Stimulated activated naive CD8-positive, alpha-beta T cell treated with anti-CD3 and anti-CD28 coated beads, Interleukin-15, Interleukin-2, amounts not matched to agents 100 ng/mL and 50 ng/mL, for 24 hours (primary cell): ENCODE measurements around the gene CCDC40.

Source experiments
- H3K27ac Mint-ChIP-seq: one replicate; pipeline ENCODE4 v1.8.0; 2021; ENCODE audit warnings: mild to moderate bottlenecking, mixed read lengths
- H3K27me3 Mint-ChIP-seq: one replicate; pipeline ENCODE4 v1.8.0; 2021; ENCODE audit warnings: mixed read lengths
- H3K36me3 Mint-ChIP-seq: one replicate; pipeline ENCODE4 v1.8.0; 2021; ENCODE audit warnings: low read depth, mixed read lengths
- H3K4me1 Mint-ChIP-seq: one replicate; pipeline ENCODE4 v1.8.0; 2021; ENCODE audit warnings: low read depth, mixed read lengths
- H3K4me3 Mint-ChIP-seq: one replicate; pipeline ENCODE4 v1.8.0; 2021; ENCODE audit warnings: mild to moderate bottlenecking, mixed read lengths
- H3K9me3 Mint-ChIP-seq: one replicate; pipeline ENCODE4 v1.8.0; 2021; ENCODE audit warnings: mixed read lengths

CCDC40 gene, protein sequence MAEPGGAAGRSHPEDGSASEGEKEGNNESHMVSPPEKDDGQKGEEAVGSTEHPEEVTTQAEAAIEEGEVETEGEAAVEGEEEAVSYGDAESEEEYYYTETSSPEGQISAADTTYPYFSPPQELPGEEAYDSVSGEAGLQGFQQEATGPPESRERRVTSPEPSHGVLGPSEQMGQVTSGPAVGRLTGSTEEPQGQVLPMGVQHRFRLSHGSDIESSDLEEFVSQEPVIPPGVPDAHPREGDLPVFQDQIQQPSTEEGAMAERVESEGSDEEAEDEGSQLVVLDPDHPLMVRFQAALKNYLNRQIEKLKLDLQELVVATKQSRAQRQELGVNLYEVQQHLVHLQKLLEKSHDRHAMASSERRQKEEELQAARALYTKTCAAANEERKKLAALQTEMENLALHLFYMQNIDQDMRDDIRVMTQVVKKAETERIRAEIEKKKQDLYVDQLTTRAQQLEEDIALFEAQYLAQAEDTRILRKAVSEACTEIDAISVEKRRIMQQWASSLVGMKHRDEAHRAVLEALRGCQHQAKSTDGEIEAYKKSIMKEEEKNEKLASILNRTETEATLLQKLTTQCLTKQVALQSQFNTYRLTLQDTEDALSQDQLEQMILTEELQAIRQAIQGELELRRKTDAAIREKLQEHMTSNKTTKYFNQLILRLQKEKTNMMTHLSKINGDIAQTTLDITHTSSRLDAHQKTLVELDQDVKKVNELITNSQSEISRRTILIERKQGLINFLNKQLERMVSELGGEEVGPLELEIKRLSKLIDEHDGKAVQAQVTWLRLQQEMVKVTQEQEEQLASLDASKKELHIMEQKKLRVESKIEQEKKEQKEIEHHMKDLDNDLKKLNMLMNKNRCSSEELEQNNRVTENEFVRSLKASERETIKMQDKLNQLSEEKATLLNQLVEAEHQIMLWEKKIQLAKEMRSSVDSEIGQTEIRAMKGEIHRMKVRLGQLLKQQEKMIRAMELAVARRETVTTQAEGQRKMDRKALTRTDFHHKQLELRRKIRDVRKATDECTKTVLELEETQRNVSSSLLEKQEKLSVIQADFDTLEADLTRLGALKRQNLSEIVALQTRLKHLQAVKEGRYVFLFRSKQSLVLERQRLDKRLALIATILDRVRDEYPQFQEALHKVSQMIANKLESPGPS

DNA sequence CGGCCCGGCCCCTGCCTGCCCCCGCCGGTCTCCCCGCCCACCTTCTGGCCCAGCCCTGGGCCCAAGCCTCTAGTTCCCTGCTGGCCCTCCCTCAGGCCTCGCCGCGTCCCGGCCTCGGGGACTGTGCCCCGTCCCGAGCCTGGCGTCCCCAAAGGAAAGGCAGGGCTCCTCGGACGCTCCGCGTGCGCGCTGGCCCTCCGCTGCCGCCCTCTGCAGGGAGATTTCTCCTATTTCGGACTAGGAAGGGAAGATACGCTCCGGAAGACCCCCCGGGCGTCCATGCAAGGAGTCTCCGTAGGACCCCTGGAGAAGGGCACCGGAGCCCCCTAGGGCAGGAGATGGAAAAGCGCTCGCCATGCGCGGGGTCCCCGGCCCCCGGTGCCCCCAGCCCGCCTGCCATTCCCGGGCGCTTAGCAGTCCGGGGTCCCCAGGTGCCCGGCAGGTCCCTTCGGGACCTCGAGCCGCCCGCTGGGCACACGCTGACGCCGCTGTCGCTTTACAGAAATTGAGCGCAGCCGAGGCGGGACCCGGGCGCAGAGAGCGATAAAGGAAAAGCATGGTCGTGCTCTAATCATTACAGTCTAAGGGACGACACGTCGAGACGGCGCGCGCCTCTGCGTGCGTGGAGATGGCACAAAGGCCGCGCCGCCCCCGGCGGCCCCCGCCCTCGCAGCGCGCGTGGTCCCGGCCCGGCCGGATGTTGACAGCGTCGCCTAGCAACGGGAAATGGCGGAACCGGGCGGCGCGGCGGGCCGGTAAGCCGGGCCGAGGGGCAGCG lies at the start of gene CCDC40:
CCDC40 (plus strand) TSS at position 706 of the 778 bp plus-strand sequence; CDS start at position 727, 21 bp downstream.
- Mint-ChIP-seq H3K9me3 (no peaks in the 10 kb centered on the region), H3K36me3 (no peaks in the 10 kb centered on the region), H3K4me3 (peak within 1 kb of the TSS; percentile 81), H3K4me1 (peaks cover 18% of the 10 kb centered on the region), H3K27ac (peak within 1 kb of the TSS; percentile 76), H3K27me3 (peaks cover 7% of the 10 kb centered on the region)

DNA sequence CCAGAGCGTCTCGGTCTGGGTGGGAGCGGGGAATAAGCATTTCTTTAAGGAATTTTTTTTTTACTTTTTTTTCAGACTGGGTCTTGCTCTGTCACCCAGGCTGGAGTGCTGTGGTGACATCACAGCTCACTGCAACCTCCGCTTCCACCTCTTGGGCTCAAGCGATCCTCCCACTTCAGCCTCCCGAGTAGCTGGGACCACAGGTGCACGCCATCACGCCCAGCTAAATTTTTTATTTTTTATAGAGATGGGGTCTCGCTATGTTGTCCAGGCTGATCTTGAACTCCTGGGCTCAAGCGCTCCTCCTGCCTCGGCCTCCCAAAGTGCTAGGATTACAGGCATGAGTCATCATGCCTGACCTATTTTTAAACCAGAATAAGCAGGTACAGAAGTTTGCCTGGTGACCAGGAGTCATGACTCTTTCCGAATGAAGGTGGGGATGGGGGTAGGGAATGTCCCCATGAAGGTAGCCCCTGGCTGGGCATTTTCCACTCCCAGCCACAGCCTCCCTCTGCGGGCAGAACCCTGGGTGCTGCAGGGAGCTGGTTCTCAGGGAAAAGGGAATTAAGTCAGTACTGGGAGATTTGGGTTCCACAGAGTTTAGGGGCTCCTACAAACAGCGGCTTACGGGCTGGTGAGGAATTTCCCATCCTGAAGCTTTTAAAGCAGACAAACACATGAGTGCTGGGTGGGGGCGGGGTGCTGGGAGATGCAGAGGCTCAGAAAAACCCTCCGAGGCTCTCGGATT lies 49.1 kb upstream of the CCDC40 start:
- no peaks in the 10 kb centered on the region for H3K27me3 Mint-ChIP-seq
- peaks cover 24% of the 10 kb centered on the region for H3K4me1 Mint-ChIP-seq
- no peaks in the 10 kb centered on the region for H3K36me3 Mint-ChIP-seq
- no peaks in the 10 kb centered on the region for H3K9me3 Mint-ChIP-seq
- no peak overlapping the region for H3K27ac Mint-ChIP-seq
- H3K4me3 Mint-ChIP-seq = no peak overlapping the region

DNA sequence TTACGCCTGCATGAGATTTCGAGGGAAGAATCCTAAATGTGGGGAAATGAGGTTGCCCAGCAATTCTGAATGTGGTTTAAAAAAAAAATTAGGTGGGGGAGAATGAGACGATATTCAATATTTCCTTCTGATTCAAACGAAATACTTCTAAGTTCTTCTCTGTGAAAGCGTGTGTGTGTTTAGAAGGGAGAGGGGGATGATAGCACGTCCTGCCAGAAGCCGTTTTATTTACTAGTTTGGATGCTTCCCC lies 48.6 kb upstream of the CCDC40 start:
- H3K36me3 Mint-ChIP-seq = no peaks in the 10 kb centered on the region
- H3K4me1 Mint-ChIP-seq = peaks cover 29% of the 10 kb centered on the region
- H3K4me3 Mint-ChIP-seq = no peak overlapping the region
- H3K9me3 Mint-ChIP-seq = no peaks in the 10 kb centered on the region
- H3K27ac Mint-ChIP-seq = no peak overlapping the region
- no peaks in the 10 kb centered on the region for H3K27me3 Mint-ChIP-seq

DNA sequence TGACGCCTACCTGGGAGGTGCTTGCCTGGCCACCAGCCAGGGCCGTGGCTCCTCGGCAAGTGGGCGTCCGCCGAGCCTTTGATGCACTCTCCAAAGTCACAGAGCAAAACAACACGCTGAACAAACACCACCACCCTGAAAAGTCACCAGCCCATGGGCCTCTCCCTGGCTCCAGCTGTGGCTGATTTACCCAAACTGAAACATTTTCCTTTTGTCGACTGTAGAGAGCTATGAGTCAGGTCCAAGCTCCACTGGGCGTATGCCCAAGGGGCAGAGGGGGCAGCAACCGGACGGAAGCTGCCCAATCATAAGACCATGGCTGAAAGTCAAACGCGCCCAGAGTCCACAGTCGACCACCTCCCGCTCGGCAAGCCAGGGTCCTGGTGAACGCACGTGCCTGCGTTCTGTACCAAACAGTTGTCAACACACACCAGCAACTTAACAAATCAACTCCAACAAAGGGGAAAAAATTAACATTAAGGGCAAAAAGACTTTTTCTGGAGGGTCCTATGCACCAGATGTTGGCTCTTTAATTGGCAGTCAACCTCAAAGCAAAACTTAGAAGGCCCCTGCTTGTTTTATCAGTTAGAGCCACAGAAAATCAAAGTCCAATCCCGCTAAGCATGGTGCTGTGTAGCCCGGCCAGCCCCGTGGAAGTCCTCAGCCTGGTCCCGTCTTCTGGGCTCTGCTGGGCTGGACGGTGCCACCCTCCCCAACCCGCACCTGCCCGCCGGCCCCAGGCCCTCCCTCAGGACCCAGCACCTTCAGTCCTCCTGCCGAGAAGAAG lies 48.1 kb upstream of the CCDC40 start:
- Mint-ChIP-seq H3K9me3 (no peaks in the 10 kb centered on the region), H3K4me1 (peaks cover 34% of the 10 kb centered on the region), H3K36me3 (no peaks in the 10 kb centered on the region), H3K4me3 (no peak overlapping the region), H3K27me3 (no peaks in the 10 kb centered on the region), H3K27ac (no peak overlapping the region)

DNA sequence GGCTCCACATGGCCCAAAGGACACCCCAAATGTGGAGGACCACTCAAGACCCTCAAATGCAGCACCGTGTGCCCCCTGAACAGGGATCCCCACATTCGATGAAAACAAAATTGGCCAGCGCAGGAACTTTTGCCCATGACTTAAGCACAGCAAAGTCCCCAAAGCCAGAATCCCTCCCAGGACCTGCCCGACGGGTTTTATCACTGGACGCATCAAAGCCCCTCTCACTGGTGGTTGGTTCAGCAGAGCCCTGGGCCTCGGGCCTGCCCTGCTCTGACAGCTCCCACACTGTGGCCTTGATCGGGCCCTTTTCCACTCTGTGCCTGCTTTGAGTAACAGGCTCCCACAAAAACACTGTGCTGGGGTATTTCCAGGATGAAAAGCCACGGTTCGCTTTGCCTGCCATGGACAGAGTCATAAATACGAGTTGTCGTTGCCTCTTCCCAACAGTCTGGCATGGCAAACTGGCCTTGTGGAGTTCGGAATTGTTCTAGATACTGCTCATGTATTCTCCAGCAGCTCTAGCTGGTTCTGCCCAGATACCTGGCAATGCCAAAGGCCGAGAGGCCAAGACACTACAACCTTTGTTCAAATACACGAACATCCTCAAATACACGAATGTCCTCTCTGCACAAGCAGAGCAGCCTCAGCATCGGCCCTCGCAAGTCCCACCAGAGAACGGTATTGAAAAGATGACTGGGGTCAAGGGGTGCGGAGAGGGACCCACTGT lies 47.2 kb upstream of the CCDC40 start:
- H3K4me1 Mint-ChIP-seq = peaks cover 43% of the 10 kb centered on the region
- no peaks in the 10 kb centered on the region for H3K27me3 Mint-ChIP-seq

DNA sequence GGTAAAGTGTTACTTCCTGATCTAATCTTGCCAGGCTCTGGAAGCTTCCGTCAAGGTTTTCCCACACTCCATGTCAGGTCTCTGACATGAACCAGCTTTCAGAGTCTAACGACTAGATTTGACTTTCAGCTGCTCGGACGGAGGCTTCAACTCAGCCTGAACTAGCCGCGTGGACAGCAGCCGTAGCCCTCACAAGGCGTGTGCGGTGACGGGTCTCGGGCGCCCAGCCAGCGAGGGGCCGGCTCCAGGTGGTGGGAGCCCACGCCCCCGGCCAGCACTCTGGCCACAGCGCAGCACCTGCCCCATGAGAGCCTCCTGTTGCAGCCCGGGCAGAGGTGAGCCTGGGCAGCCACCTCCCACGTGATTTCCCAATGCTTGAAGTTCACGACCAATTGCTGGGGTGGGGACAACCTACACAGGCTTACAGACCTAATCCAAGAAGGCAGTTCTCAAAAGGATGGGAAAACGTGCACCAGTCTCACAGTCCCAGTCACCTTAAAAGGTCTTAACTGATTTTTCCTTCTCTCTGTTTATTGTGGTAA lies 46.3 kb upstream of the CCDC40 start:
- Mint-ChIP-seq H3K4me3 (no peak overlapping the region), H3K27ac (no peak overlapping the region), H3K4me1 (peaks cover 49% of the 10 kb centered on the region), H3K9me3 (no peaks in the 10 kb centered on the region), H3K36me3 (no peaks in the 10 kb centered on the region), H3K27me3 (no peaks in the 10 kb centered on the region)

More for the DNA sequence above, 47.2 kb upstream of the CCDC40 start:
- Mint-ChIP-seq H3K4me3 (no peak overlapping the region), H3K27ac (no peak overlapping the region), H3K36me3 (no peaks in the 10 kb centered on the region), H3K9me3 (no peaks in the 10 kb centered on the region)

DNA sequence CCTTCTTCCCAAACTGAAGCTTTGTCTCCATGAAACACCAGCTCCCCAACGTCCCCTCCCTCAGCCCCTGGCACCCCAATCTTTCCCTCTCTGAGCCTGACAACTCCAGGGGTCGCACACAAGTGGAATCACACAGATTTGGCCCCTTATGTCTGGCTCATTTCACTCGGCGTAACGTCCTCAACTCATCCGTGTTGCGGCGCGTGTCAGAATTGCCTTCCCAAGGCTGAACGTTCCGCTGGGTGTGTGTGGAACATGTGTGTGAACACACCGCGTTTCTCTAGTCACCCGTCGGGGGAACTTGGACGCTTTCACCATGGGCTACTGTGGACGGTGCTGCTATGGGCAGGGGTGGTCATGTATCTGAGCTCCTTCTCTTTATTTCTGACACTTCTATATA lies 45.7 kb upstream of the CCDC40 start:
- H3K4me3 Mint-ChIP-seq = no peak overlapping the region
- H3K27ac Mint-ChIP-seq = no peak overlapping the region
- no peaks in the 10 kb centered on the region for H3K27me3 Mint-ChIP-seq
- no peaks in the 10 kb centered on the region for H3K36me3 Mint-ChIP-seq
- H3K9me3 Mint-ChIP-seq = no peaks in the 10 kb centered on the region
- H3K4me1 Mint-ChIP-seq = peaks cover 55% of the 10 kb centered on the region

DNA sequence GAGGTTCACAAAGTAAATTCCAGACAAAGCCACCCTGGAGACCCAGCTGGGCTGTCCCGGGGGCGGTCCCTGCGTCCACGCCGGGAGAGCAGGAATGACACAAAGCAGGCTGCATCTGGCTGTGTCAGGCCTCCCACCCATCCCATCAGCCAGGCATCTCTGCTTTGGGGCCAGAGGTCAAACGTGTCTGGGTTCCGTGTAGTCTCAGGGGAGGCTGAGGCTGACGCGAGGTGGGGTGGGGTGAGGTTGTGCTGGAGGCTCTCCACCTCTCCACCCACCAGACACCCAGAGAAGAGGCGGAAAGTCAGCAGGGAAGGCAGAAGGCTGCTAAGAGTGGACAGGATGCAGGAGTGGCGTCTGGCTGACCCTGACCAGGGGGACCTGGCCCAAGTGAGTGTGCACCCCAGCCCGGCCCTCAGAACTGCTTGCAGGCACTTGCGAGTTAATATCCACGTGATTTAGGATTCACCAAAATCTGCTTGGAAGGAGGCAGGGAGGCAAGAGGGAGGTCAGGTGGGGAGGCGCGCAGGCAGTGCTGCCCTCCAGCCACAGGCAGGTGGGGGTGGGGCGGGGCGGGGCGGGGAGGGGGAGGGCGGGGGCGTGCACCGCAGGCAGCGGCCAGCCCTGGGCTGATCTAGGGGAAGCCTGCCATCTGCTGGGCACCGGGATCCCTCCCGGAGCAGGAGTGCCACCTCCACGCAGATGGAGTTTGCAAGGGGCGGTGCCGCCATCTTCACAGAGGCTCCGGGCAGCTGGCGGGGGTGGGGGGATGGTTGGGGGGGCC lies 45.1 kb upstream of the CCDC40 start:
- Mint-ChIP-seq H3K4me3 (peak overlapping the region; percentile 82), H3K9me3 (no peaks in the 10 kb centered on the region), H3K4me1 (peaks cover 61% of the 10 kb centered on the region), H3K36me3 (no peaks in the 10 kb centered on the region), H3K27ac (no peak overlapping the region), H3K27me3 (no peaks in the 10 kb centered on the region)

DNA sequence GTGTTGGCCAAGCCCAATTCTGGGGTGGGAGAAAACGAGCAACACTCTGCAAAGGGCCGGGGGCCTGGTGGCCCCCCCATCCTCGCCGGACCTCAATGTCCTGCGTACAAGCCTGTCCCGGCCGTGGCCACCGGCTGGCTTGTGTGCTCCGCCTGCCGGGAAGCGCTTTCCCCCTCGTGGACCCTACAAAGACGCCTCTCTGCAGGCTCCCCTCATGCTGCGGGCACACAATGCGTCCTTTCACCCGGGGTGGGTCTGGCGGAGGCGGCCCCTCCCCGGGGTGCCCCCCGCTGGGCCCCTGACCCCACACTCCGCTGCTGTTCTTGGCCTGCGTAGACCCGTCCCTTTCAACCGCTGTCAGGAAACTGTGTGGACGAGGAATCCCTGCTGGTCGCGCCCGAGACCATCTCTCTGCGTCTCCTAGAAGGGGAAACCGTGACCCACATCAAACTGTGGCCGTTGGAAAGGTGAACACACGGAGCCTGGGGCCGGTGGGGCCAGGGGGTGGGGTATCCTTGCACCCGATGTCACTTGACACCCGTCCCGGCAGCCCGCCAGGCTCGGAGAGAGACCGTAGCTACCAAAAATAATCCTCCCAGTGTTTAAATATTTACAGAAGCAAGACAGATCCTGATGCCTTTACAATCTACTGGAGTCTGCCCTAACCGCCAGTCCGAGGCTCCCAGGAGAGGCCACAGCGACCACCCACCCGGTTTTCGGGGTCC lies 44.4 kb upstream of the CCDC40 start:
- Mint-ChIP-seq H3K9me3 (no peaks in the 10 kb centered on the region), H3K36me3 (no peaks in the 10 kb centered on the region), H3K27ac (peak overlapping the region; percentile 94), H3K27me3 (no peaks in the 10 kb centered on the region), H3K4me3 (peak overlapping the region; percentile 82), H3K4me1 (peaks cover 69% of the 10 kb centered on the region)

DNA sequence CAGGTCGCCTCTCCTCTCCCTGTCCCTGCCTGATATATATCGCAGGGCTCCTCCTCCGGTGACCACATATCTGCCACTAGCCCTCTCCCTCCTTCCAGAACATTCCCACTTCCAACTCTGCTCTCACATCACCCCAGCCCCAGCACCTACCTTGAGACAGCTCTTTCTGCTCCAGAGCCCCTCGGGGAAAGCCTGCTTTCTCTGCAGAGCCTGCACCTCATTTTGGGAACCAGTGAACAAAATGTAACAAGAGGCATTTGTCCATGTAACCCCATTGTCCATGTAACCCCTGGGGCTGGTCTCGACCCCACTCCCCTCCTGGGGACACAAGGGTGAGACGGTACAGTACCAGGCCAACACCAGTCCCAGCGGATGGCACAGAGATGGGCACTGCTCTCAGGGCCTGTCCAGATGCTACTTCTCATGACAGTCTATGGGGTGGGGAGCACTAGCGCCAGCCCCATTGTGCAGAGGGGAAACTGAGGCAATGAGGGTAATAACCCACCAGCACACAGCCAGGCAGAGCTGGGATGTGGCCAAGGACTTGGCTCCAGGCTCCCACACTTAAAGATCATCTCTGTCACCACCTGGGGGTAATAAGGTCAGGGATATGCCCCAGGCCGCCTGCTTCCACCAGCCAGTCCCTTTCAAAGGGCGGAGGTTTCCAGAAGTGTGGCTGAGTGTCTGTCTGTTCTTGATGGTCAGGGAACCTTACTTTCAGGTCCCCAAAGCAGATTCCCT lies 43.6 kb upstream of the CCDC40 start:
- Mint-ChIP-seq H3K4me3 (peak overlapping the region; percentile 82), H3K9me3 (no peaks in the 10 kb centered on the region), H3K27ac (peak overlapping the region; percentile 94), H3K27me3 (no peaks in the 10 kb centered on the region), H3K4me1 (peaks cover 72% of the 10 kb centered on the region), H3K36me3 (no peaks in the 10 kb centered on the region)
